Activated CD8-positive, alpha-beta T cell treated with anti-CD3 and anti-CD28 coated beads, Interleukin-2, amount 10 ng/mL, durations not matched to agents 7 days and 5 days (primary cell): ENCODE data around the gene ELL2. TPM values are rescaled to one million over a fixed set of nuclear protein-coding genes. Genes with fewer than 3 reads are reported as not detected.

ENCODE experiments used
- ATAC-seq: fragments of 150-1000 bp; cut with Tn5 transposase; one replicate; pipeline ENCODE4 v1.10.0; 2021; ENCODE audit warnings: moderate library complexity
- CTCF ChIA-PET: fragments of 350-600 bp; sonication (Branson Sonifier 250); formaldehyde crosslinking; loops from one replicate; lab custom pipeline; 2021; ENCODE audit warnings: antibody characterized with exemption; lab: Charles Lee
- POLR2A ChIA-PET: fragments of 350-600 bp; sonication (Branson Sonifier 250); formaldehyde crosslinking; loops from one replicate; lab custom pipeline; 2021; ENCODE audit warnings: antibody characterized with exemption; lab: Charles Lee
- DNase-seq: peaks from one replicate; pipeline ENCODE4 v3.0.0-alpha.2; 2020
- H3K27ac Mint-ChIP-seq: one replicate; pipeline ENCODE4 v1.8.0; 2021; ENCODE audit warnings: mild to moderate bottlenecking, mixed read lengths
- H3K27me3 Mint-ChIP-seq: one replicate; pipeline ENCODE4 v1.8.0; 2021; ENCODE audit warnings: low read depth, mixed read lengths
- H3K36me3 Mint-ChIP-seq: one replicate; pipeline ENCODE4 v1.8.0; 2021; ENCODE audit warnings: low read depth, mixed read lengths
- H3K4me1 Mint-ChIP-seq: one replicate; pipeline ENCODE4 v1.8.0; 2021; ENCODE audit warnings: low read depth, mixed read lengths
- H3K4me3 Mint-ChIP-seq: one replicate; pipeline ENCODE4 v1.8.0; 2021; ENCODE audit warnings: mild to moderate bottlenecking, mixed read lengths
- H3K9me3 Mint-ChIP-seq: one replicate; pipeline ENCODE4 v1.8.0; 2022; ENCODE audit warnings: mixed read lengths; ENCODE audit not compliant: insufficient read depth
- total RNA-seq, 2 experiments: library from RNA; stranded (reverse); gene quantifications; one replicate each; pipeline ENCODE4 v1.2.3, GENCODE V29; 2021

The ELL2 gene
- total RNA-seq, 2 experiments from 2014 or later: 11.0 to 11.1 TPM

DNA sequence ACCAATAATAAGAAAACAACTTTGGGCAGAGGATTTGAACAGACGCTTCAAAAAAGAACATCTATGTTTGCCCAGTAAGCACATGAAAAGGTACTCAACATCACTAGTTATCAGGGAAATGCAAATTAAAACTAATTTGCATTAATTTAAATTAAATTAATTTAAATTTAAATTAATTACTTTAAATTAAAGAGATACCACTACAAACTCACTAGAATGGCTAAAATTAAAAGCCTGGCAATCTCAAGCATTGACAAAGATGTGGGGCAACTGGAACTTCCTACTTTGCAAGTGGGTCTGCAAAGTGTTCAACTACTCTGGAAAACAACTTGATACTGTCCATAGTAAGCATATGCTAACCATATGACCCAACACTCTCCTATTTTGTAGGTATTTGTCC, 32.1 kb upstream of the ELL2 start:
- no peaks in the 10 kb centered on the region for H3K36me3 Mint-ChIP-seq
- no peaks in the 10 kb centered on the region for H3K9me3 Mint-ChIP-seq
- no peaks in the 10 kb centered on the region for H3K4me1 Mint-ChIP-seq
- peaks cover 12% of the 10 kb centered on the region for H3K27me3 Mint-ChIP-seq
- POLR2A ChIA-PET: no interaction called here
- CTCF ChIA-PET: no interaction called here
- H3K27ac Mint-ChIP-seq: no peak overlapping the region
- no peak for ATAC-seq
- DNase-seq: no peak
- H3K4me3 Mint-ChIP-seq: no peak overlapping the region

DNA sequence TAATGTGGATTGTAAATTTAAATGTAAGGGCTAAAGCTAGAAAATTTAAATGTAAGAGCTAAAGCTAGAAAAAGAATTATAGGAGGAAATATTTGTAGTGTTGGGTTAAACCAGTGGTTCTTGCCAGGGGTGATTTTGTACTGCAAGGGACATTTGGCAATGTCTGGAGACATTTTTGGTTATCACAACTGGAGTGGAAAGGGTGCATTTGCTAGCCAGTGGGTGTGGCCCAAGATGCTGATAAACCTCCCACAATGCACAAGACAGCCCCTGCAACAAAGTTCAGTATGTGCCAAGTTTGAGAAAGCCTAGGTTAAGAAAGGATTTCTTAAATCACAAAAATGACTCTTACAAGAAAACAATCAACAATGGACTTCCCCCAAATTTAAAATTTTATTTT, 31.6 kb upstream of the ELL2 start:
- ChIA-PET POLR2A (no interaction called here), CTCF (no interaction called here)
- Mint-ChIP-seq H3K36me3 (no peaks in the 10 kb centered on the region), H3K27me3 (peaks cover 10% of the 10 kb centered on the region), H3K4me1 (no peaks in the 10 kb centered on the region), H3K27ac (no peak overlapping the region), H3K9me3 (no peaks in the 10 kb centered on the region), H3K4me3 (no peak overlapping the region)
- ATAC-seq (no peak), DNase-seq (no peak)

DNA sequence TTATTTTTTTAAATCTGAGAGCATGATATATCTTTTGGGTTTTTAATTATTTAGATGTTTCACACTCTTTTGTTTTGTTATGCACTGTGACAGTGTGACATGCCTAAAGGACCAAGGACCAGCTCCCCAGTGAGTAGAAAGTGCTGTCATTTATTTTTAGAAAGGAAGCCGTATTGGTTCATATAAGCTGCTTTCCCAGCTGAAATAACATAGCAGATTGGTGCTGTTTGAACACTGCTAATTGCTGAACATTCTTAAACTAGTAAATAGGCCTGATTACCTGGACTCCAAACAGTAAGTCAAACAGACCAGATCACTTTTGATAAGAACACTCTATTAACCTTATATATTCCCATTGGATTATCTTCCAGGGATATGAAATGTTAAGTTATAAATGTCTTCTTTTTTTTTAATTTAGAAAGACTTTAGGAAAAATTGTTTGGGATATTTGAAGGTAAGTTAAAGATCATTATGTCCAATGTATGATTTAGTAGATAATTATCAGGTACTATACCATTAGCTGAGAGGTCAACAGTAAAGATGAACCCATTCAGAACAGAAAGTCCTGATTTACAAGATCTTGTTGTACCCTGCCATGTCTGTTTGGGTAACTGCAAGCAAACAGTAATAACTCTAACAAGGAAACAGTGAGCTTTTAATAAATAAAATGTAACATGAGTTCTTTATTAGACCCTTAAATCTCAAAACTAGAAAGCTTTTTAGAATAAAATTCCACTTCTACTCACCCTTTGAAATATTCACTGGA, 27.8 kb upstream of the ELL2 start:
- Mint-ChIP-seq H3K4me1 (no peaks in the 10 kb centered on the region), H3K36me3 (no peaks in the 10 kb centered on the region), H3K4me3 (no peak overlapping the region), H3K27ac (no peak overlapping the region), H3K9me3 (no peaks in the 10 kb centered on the region), H3K27me3 (peaks cover 13% of the 10 kb centered on the region)
- POLR2A ChIA-PET: no interaction called here
- CTCF ChIA-PET: interaction anchor here (1.4 kb wide), 1 partner anchor 130 kb away, joined by 3 read pairs; no protein-coding TSS in a partner anchor
- no peak for DNase-seq
- no peak for ATAC-seq

DNA sequence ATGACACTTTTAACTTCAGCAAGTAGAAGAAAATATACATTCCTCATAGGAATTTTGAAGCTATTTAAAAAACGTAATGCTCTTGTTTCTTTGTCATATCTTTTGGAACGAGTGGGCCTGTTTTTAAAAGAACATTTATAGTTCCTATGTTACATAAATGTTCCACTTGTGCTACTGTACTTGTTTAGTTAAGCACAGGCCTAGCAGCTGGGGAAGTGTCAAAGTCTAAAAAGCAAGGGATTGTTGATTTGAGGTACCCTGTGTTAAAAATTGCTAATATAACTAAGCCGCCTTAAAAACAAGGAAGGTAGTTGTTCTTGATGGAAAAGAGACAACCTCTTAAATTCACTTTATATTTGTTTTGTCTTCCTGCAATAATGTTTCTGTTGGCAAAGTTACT, 27.2 kb upstream of the ELL2 start:
- ChIA-PET POLR2A (no interaction called here), CTCF (interaction anchor here (1.4 kb wide), 1 partner anchor 130 kb away, joined by 3 read pairs; no protein-coding TSS in a partner anchor)
- Mint-ChIP-seq H3K4me1 (no peaks in the 10 kb centered on the region), H3K27me3 (peaks cover 11% of the 10 kb centered on the region), H3K36me3 (no peaks in the 10 kb centered on the region), H3K4me3 (no peak overlapping the region), H3K9me3 (no peaks in the 10 kb centered on the region), H3K27ac (no peak overlapping the region)
- ATAC-seq (no peak), DNase-seq (no peak)

DNA sequence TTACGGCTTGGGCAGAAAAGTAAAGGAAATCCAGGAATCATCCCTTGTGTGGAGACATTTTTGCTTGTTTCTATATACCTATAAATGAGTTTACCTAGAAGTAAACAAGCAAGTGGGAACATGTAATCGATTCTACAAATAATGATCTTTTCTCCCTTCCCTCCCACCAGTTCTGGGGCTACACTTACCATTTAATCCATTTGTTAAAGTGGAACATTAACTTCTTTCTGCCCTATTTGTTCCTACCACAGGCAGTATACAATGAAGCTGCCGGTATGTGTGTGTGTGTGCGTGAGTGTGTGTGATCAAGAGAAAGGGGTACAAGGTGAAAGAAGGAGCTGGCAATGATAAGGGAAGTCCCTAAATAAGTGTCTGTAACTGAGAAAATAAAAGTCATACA, 26.4 kb upstream of the ELL2 start:
- Mint-ChIP-seq H3K27ac (no peak overlapping the region), H3K36me3 (no peaks in the 10 kb centered on the region), H3K27me3 (peaks cover 9% of the 10 kb centered on the region), H3K9me3 (no peaks in the 10 kb centered on the region), H3K4me3 (no peak overlapping the region), H3K4me1 (no peaks in the 10 kb centered on the region)
- DNase-seq (no peak), ATAC-seq (no peak)
- ChIA-PET CTCF (interaction anchor here (1.4 kb wide), 1 partner anchor 129 kb away, joined by 3 read pairs; no protein-coding TSS in a partner anchor), POLR2A (no interaction called here)

DNA sequence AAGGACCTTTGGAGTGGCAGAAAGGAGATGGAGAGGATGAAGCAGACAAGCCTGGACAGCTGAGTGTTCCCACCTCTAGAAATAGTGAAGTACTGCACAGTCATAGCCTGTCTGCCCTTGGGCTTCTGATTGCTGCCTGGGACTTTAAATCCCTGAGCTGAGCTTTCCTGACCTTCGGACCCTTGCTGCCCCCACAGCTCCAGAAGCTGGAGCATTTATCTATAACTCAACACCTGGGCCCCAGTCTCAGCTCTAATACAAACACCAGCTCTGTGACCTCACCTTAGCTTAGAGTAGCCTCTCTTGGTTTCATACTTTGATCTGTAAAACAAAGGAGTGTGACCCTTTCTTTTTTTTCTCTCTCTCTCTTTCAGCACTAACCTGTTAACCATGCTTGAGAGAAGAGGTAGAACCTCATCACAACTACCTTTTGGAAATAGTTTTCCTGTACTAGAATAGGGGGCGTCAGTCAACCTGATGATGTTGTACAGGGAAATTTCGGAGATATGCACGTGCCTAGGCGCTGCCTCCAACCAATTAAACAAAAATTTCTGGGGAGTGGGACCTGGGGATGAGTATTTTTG, 25.4 kb upstream of the ELL2 start:
- POLR2A ChIA-PET: interaction anchor here (0.8 kb wide), 1 partner anchor 15 kb away, joined by 3 read pairs; no protein-coding TSS in a partner anchor
- CTCF ChIA-PET: no interaction called here
- H3K27ac Mint-ChIP-seq: no peak overlapping the region
- ATAC-seq: no peak
- H3K4me1 Mint-ChIP-seq: no peaks in the 10 kb centered on the region
- no peaks in the 10 kb centered on the region for H3K9me3 Mint-ChIP-seq
- no peak for DNase-seq
- no peak overlapping the region for H3K4me3 Mint-ChIP-seq
- H3K36me3 Mint-ChIP-seq: no peaks in the 10 kb centered on the region
- peaks cover 6% of the 10 kb centered on the region for H3K27me3 Mint-ChIP-seq

DNA sequence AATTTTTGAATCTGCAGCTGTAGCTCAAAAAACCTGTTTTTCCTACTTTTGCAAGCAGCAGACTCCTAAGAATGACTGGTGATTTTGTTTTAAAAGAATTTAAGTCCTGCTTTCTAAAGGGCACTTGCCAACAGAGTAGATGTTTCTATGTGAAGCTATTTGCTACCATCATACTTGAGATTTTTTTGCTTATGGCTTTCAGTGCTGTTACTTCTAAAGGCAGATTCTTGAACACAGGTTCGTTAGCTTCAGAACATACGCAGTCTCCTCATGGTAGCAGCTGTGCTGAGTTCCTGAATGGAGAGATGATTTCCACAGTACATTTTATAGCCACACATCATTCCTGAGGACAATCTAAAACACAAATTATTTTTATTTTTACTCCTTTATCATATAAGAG, 24.4 kb upstream of the ELL2 start:
- no peak for ATAC-seq
- DNase-seq: no peak
- POLR2A ChIA-PET: no interaction called here
- H3K27me3 Mint-ChIP-seq: peaks cover 6% of the 10 kb centered on the region
- H3K27ac Mint-ChIP-seq: no peak overlapping the region
- H3K36me3 Mint-ChIP-seq: no peaks in the 10 kb centered on the region
- no peak overlapping the region for H3K4me3 Mint-ChIP-seq
- H3K4me1 Mint-ChIP-seq: no peaks in the 10 kb centered on the region
- no peaks in the 10 kb centered on the region for H3K9me3 Mint-ChIP-seq
- CTCF ChIA-PET: interaction anchor here (1.3 kb wide), 1 partner anchor 79 kb away, joined by 3 read pairs; no protein-coding TSS in a partner anchor

DNA sequence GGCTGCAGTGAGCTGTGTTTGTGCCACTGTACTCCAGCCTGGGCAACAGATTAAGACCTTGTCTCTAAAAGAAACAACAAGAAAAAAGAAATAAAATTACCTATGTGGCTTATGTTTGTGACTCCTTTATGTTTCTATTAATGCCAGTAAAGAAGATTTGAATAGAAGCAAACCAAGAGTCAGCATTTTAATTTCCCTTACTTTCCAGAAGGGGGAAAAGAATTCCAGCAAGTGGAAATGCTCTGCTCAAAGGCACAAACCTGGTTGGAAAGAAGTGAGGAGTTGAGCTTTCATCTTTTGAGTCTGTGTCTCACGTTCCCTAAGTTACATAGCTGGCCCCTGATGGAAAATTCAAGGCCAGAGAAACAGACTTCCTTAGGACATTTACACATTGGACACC, 23.6 kb upstream of the ELL2 start:
- ATAC-seq (no peak), DNase-seq (no peak)
- Mint-ChIP-seq H3K27ac (no peak overlapping the region), H3K4me3 (no peak overlapping the region), H3K27me3 (peaks cover 6% of the 10 kb centered on the region), H3K36me3 (no peaks in the 10 kb centered on the region), H3K9me3 (no peaks in the 10 kb centered on the region), H3K4me1 (no peaks in the 10 kb centered on the region)
- POLR2A ChIA-PET: no interaction called here
- CTCF ChIA-PET: interaction anchor here (1.3 kb wide), 1 partner anchor 79 kb away, joined by 3 read pairs; no protein-coding TSS in a partner anchor

DNA sequence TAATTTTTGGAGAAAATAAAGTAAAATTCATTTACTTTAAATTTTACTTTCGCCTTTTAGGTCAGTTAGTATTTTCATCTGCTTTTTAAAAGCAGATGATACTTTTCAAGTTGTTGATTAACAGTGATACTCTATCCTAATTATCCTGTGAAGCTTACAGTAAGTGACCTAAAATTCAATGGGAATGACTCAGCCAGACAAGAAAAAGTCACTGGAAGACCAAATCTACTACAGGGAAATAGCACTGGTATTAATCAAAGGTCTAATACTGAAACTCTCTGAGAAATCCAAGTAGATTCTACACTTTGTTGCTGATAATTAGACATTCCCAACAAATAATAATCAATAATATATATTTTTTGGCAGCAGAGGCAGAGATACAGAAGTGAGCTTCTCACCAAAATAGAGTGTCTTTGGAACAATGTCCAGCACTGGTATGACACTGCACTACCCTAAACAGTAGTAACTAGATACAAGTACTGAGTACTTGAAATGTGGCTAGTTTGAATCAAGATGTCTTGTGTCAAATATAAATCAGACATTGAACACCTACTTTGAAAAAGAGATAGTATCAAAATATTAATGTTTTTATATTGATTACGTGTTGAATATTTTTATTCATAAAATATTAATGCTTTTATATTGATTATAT, 22.8 kb upstream of the ELL2 start:
- ChIA-PET POLR2A (no interaction called here), CTCF (interaction anchor here (1.3 kb wide), 1 partner anchor 80 kb away, joined by 3 read pairs; no protein-coding TSS in a partner anchor)
- H3K36me3 Mint-ChIP-seq: no peaks in the 10 kb centered on the region
- H3K27me3 Mint-ChIP-seq: peaks cover 6% of the 10 kb centered on the region
- no peak overlapping the region for H3K4me3 Mint-ChIP-seq
- H3K27ac Mint-ChIP-seq: no peak overlapping the region
- H3K9me3 Mint-ChIP-seq: no peaks in the 10 kb centered on the region
- H3K4me1 Mint-ChIP-seq: no peaks in the 10 kb centered on the region
- ATAC-seq: no peak
- DNase-seq: no peak

DNA sequence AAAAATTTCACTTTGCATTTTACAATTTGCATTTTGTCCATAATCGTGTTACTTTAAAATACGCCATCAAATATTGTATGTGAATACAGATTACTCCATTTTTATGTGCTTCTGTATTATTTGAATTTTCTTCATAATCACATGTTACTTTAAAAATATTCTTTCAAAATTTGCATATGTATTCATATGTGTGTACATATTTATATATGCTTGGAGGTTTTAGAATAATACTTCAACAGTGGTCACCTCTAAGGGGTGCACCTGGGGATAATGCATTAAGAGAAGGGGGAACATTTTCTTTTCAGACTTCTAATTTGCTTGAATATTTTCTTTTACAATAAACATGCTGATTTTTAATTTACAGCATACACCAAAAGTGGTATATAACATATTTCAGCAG, 21.9 kb upstream of the ELL2 start:
- H3K36me3 Mint-ChIP-seq: no peaks in the 10 kb centered on the region
- H3K4me1 Mint-ChIP-seq: no peaks in the 10 kb centered on the region
- DNase-seq (no peak), ATAC-seq (no peak)
- H3K27ac Mint-ChIP-seq: no peak overlapping the region
- H3K4me3 Mint-ChIP-seq: no peak overlapping the region
- H3K27me3 Mint-ChIP-seq: peaks cover 6% of the 10 kb centered on the region
- POLR2A ChIA-PET: no interaction called here
- CTCF ChIA-PET: no interaction called here
- no peaks in the 10 kb centered on the region for H3K9me3 Mint-ChIP-seq

DNA sequence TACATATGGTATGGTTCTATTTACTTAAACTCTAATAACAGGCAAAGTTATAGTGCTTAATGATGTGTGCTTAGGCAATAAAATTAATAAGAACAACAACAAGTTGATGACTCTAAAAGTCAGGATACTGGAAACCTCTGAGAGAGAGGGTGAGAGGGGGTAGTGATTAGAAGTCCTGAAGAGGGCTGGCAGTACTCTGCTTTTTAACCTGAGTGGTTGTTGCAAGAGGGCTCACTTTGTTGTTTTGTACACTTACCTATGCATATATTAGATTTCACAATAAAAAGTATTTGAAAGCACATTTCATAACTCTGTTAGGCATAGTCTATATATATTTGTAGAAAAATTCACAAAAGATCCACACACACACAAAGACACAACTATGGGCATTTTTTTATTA, 21.4 kb upstream of the ELL2 start:
- CTCF ChIA-PET: no interaction called here
- no peaks in the 10 kb centered on the region for H3K36me3 Mint-ChIP-seq

DNA sequence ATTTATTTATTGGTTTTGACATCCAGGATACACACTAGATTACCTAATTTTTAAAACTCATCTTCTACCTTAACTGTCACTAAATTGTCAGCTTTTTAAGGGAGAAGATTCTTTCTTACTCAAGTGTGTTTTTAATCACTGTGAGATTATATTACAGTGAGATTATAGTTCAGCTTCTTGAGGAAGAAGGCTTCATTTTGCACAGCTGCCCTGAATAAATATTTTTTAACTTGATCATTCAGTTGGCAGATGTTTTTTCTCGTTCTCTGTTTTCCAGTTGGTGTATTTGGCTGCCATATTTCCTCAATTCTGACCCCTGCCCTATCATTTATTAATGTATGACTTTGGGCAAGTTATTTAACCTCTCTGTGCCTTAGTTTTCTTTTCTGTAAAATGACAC, 15.0 kb upstream of the ELL2 start:
- H3K4me3 Mint-ChIP-seq: no peak overlapping the region
- H3K27ac Mint-ChIP-seq: no peak overlapping the region
- peaks cover 4% of the 10 kb centered on the region for H3K9me3 Mint-ChIP-seq
- H3K36me3 Mint-ChIP-seq: no peaks in the 10 kb centered on the region
- peaks cover 11% of the 10 kb centered on the region for H3K4me1 Mint-ChIP-seq
- ATAC-seq (no peak), DNase-seq (no peak)
- CTCF ChIA-PET: no interaction called here
- H3K27me3 Mint-ChIP-seq: peaks cover 9% of the 10 kb centered on the region
- POLR2A ChIA-PET: no interaction called here

More for the DNA sequence above, 21.4 kb upstream of the ELL2 start:
- peaks cover 10% of the 10 kb centered on the region for H3K27me3 Mint-ChIP-seq
- ATAC-seq (no peak), DNase-seq (no peak)
- H3K4me1 Mint-ChIP-seq: no peaks in the 10 kb centered on the region
- no peak overlapping the region for H3K27ac Mint-ChIP-seq
- POLR2A ChIA-PET: no interaction called here
- no peak overlapping the region for H3K4me3 Mint-ChIP-seq
- H3K9me3 Mint-ChIP-seq: no peaks in the 10 kb centered on the region
